H1 (cell line): ENCODE measurements around the gene NUDC. TPM values are rescaled to one million over a fixed set of nuclear protein-coding genes. Genes with fewer than 3 reads are reported as not detected.

ENCODE experiments used
- CTCF ChIA-PET: fragments of 300-600 bp; sonication (Branson Sonifier 250); formaldehyde crosslinking; loops from one replicate; lab custom pipeline; 2021; ENCODE audit not compliant: partially characterized antibody; lab: Charles Lee
- POLR2A ChIA-PET: fragments of 300-600 bp; sonication (Branson Sonifier 250); formaldehyde crosslinking; loops from one replicate; lab custom pipeline; 2021; ENCODE audit warnings: inconsistent platforms; ENCODE audit not compliant: partially characterized antibody; lab: Charles Lee
- DNase-seq, 2 experiments: peaks; one replicate each; pipeline versions ENCODE4 v3.0.0 to v3.0.0-alpha.2; 2010 to 2022; ENCODE audit warnings: low spot score in 2 of 2, low read depth in 1 of 2, mixed read lengths in 1 of 2
- FAIRE-seq: peaks from 2 replicates; lab custom pipeline; 2011; peaks lifted over from hg19 to GRCh38; lab: Jason Lieb, UNC
- H2AFZ ChIP-seq: 2 replicates; pipeline ENCODE4 v1.8.1; 2012; ENCODE audit warnings: low read length, inconsistent platforms
- H2AK5ac ChIP-seq: 2 replicates; pipeline ENCODE4 v1.6.1; 2013; ENCODE audit warnings: low read depth, low read length
- H2BK120ac ChIP-seq: replicated peaks from 2 replicates; pipeline ENCODE3; 2013; ENCODE audit warnings: low read depth, low read length, inconsistent platforms
- H2BK12ac ChIP-seq: 2 replicates; pipeline ENCODE4 v1.6.1; 2013; ENCODE audit warnings: low read depth, low read length
- H2BK15ac ChIP-seq: 2 replicates; pipeline ENCODE4 v1.6.1; 2013; ENCODE audit warnings: low read length
- H2BK20ac ChIP-seq: 2 replicates; pipeline ENCODE4 v1.6.1; 2013; ENCODE audit warnings: low read length
- H2BK5ac ChIP-seq: 2 replicates; pipeline ENCODE4 v1.6.1; 2013; ENCODE audit warnings: low read depth, low read length
- H3K14ac ChIP-seq: 2 replicates; pipeline ENCODE4 v1.6.1; 2013; ENCODE audit warnings: inconsistent platforms; ENCODE audit not compliant: insufficient read length
- H3K18ac ChIP-seq: 2 replicates; pipeline ENCODE4 v1.6.1; 2013; ENCODE audit warnings: low read length; ENCODE audit errors: extremely low read depth
- H3K23ac ChIP-seq: 2 replicates; pipeline ENCODE4 v1.6.1; 2013; ENCODE audit warnings: inconsistent platforms; ENCODE audit not compliant: insufficient read length
- H3K23me2 ChIP-seq: 2 replicates; pipeline ENCODE4 v1.6.1; 2013; ENCODE audit warnings: low read depth, low read length
- H3K27ac ChIP-seq: 2 replicates; pipeline ENCODE4 v1.6.1; 2011; ENCODE audit warnings: low read depth, low read length, inconsistent platforms
- H3K27me3 ChIP-seq, 4 experiments: replicated peaks in 1 of 4; 1 replicate in 1 of 4; 2 replicates in 3 of 4; pipeline versions ENCODE4 v1.6.1 to v1.8.1; 2011 to 2013; ENCODE audit warnings: low read length in 3 of 4, mild to moderate bottlenecking in 3 of 4, inconsistent platforms in 2 of 4, mixed read lengths in 2 of 4, moderate library complexity in 1 of 4; ENCODE audit not compliant: control insufficient read depth in 3 of 4, insufficient read depth in 3 of 4; ENCODE audit errors: extremely low read depth in 1 of 4
- H3K36me3 ChIP-seq, 4 experiments: 2 replicates each; pipeline versions ENCODE4 v1.6.1 to v1.8.1; 2011 to 2013; ENCODE audit warnings: mild to moderate bottlenecking in 4 of 4, low read length in 3 of 4, moderate library complexity in 2 of 4, control low read depth in 1 of 4, inconsistent platforms in 1 of 4; ENCODE audit not compliant: insufficient read depth in 4 of 4, control insufficient read depth in 2 of 4
- H3K4ac ChIP-seq: replicated peaks from 2 replicates; pipeline ENCODE3; 2013; ENCODE audit warnings: low read length, low read depth, mixed read lengths, inconsistent platforms; ENCODE audit not compliant: insufficient read length
- H3K4me1 ChIP-seq, 4 experiments: replicated peaks in 1 of 4; 1 replicate in 1 of 4; 2 replicates in 3 of 4; pipeline versions ENCODE4 v1.6.1 to v1.8.1; 2011 to 2013; ENCODE audit warnings: low read length in 3 of 4, inconsistent platforms in 2 of 4, mixed read lengths in 1 of 4; ENCODE audit not compliant: insufficient read depth in 4 of 4, control insufficient read depth in 3 of 4
- H3K4me2 ChIP-seq, 2 experiments: 2 replicates each; pipeline versions ENCODE4 v1.6.1 to v1.8.1; 2011 to 2013; ENCODE audit warnings: low read depth in 2 of 2, low read length in 2 of 2, control low read depth in 1 of 2, inconsistent platforms in 1 of 2, mild to moderate bottlenecking in 1 of 2; ENCODE audit not compliant: insufficient read depth in 1 of 2
- H3K4me3 ChIP-seq, 4 experiments: fragments of 200-600, 300-600 bp in 1 of 4; sonication (generic), shearing (Covaris generic), sonication (Bioruptor Twin) in 1 of 4; 2 replicates each; pipeline versions ENCODE4 v1.5.1 to v1.8.1; 2011 to 2016; ENCODE audit warnings: low read length in 4 of 4, low read depth in 3 of 4, control low read depth in 2 of 4, inconsistent platforms in 2 of 4, mild to moderate bottlenecking in 2 of 4, mixed read lengths in 1 of 4, moderate library complexity in 1 of 4; ENCODE audit not compliant: insufficient read depth in 2 of 4; ENCODE audit errors: extremely low read depth in 1 of 4
- H3K56ac ChIP-seq: replicated peaks from 2 replicates; pipeline ENCODE3; 2013; ENCODE audit warnings: low read depth, mild to moderate bottlenecking, mixed read lengths, low read length, inconsistent platforms; ENCODE audit not compliant: insufficient read length
- H3K79me1 ChIP-seq: 2 replicates; pipeline ENCODE4 v1.6.1; 2013; ENCODE audit warnings: low read depth, low read length, control low read depth
- H3K79me2 ChIP-seq, 2 experiments: 2 replicates each; pipeline versions ENCODE4 v1.6.1 to v1.8.1; 2012 to 2013; ENCODE audit warnings: low read length in 2 of 2, mild to moderate bottlenecking in 2 of 2, inconsistent platforms in 1 of 2; ENCODE audit not compliant: insufficient read depth in 2 of 2, control insufficient read depth in 1 of 2
- H3K9ac ChIP-seq, 4 experiments: replicated peaks in 1 of 4; 1 replicate in 1 of 4; 2 replicates in 3 of 4; pipeline versions ENCODE4 v1.6.1 to v1.8.1; 2011 to 2013; ENCODE audit warnings: low read depth in 3 of 4, low read length in 3 of 4, control low read depth in 2 of 4, mild to moderate bottlenecking in 2 of 4, moderate library complexity in 2 of 4, inconsistent platforms in 1 of 4; ENCODE audit errors: extremely low read depth in 1 of 4
- H3K9me3 ChIP-seq, 2 experiments: 2 replicates each; pipeline versions ENCODE4 v1.6.1 to v1.8.1; 2012 to 2013; ENCODE audit warnings: mild to moderate bottlenecking in 2 of 2, moderate library complexity in 2 of 2, control low read depth in 1 of 2, inconsistent platforms in 1 of 2, low read depth in 1 of 2, low read length in 1 of 2, mixed read lengths in 1 of 2; ENCODE audit not compliant: insufficient read depth in 2 of 2
- H4K20me1 ChIP-seq, 2 experiments: replicated peaks in 1 of 2; 2 replicates each; pipeline versions ENCODE3 to v1.8.1; 2011 to 2013; ENCODE audit warnings: inconsistent platforms in 2 of 2, low read length in 2 of 2, mild to moderate bottlenecking in 1 of 2; ENCODE audit not compliant: insufficient read depth in 2 of 2, control insufficient read depth in 1 of 2
- H4K5ac ChIP-seq: 2 replicates; pipeline ENCODE4 v1.6.1; 2013; ENCODE audit warnings: low read length, low read depth, mixed read lengths, inconsistent platforms; ENCODE audit not compliant: insufficient read length
- H4K8ac ChIP-seq: 2 replicates; pipeline ENCODE4 v1.8.0; 2013; ENCODE audit warnings: mild to moderate bottlenecking, moderate library complexity, low read length, inconsistent platforms; ENCODE audit not compliant: insufficient read depth; ENCODE audit errors: extremely low read depth
- H4K91ac ChIP-seq: replicated peaks from 2 replicates; pipeline ENCODE3; 2013; ENCODE audit warnings: low read length, mixed read lengths, inconsistent platforms; ENCODE audit not compliant: insufficient read length
- CREB1 ChIP-seq: IDR thresholded peaks from 2 replicates; pipeline ENCODE4 v1.6.1; 2012; ENCODE audit warnings: inconsistent platforms
- MAFK ChIP-seq: IDR thresholded peaks from 2 replicates; pipeline ENCODE4 v1.6.1; 2012; ENCODE audit warnings: low read depth, mild to moderate bottlenecking, improper control_type of control experiment, low read length
- WGBS, 2 experiments: shearing (Covaris generic) in 1 of 2; methylation state at CpG; one replicate each; pipeline versions ENCODE4 v1.1.6 to v1.1.7; 2013 to 2015; ENCODE audit warnings: low lambda C conversion rate in 2 of 2, mixed read lengths in 2 of 2, inconsistent platforms in 1 of 2, low coverage in 1 of 2, missing lambda C conversion rate in 1 of 2; ENCODE audit not compliant: insufficient replicate concordance in 2 of 2, insufficient coverage in 1 of 2, insufficient read length in 1 of 2; ENCODE audit errors: extremely low coverage in 1 of 2, missing lambda C conversion rate in 1 of 2; 5-methylcytosine and 5-hydroxymethylcytosine counted together
- polyA plus RNA-seq, 7 experiments: library from polyadenylated mRNA; depleted of rRNA in 3 of 7; stranded (reverse) in 5 of 7; unstranded in 2 of 7; fragments of >200 nt in 5 of 7; fragments of 200-250 nt in 2 of 7; gene quantifications; 1 replicate in 5 of 7; 2 replicates in 1 of 7; 4 replicates in 1 of 7; pipeline versions ENCODE4 v1.2.1 to v1.2.3, GENCODE V29; 2011 to 2013; ENCODE audit warnings: missing spikeins in 2 of 7, mixed read lengths in 2 of 7
- total RNA-seq: library from RNA; stranded (reverse); fragmentation: NEBNext Ultra II Directional; extraction: Animal tissue kit (Norgen Biotek cat#: 25700); gene quantifications from 2 replicates; pipeline ENCODE4 v1.2.1, GENCODE V29; 2021

NUDC gene
- total and polyA plus RNA-seq, 2 of the 8 experiments (the other 6 are each of a cell fraction or from before 2014, with no cell fraction given) = 43.2 to 131 TPM

- no peak overlapping the region for H3K4ac ChIP-seq
- H2AFZ ChIP-seq = no peak overlapping the region
- no peak overlapping the region for H2BK20ac ChIP-seq
- WGBS, 2 experiments = 91% methylated on average over 22 of the region's 24 CpGs; no CpG with 5 or more reads in 1 of the 2 experiments
- no peak overlapping the region for H2BK12ac ChIP-seq
- no peak overlapping the region for H4K91ac ChIP-seq
- no peaks in the 10 kb centered on the region for H3K79me1 ChIP-seq
- H3K79me2 ChIP-seq = no peaks in the 10 kb centered on the region
- no peak overlapping the region for H3K18ac ChIP-seq
- H4K5ac ChIP-seq = no peak overlapping the region
- H3K27ac ChIP-seq = no peak overlapping the region
- H4K8ac ChIP-seq = no peak overlapping the region
- H3K9ac ChIP-seq = no peak overlapping the region
- no peaks in the 10 kb centered on the region for H3K23me2 ChIP-seq
- ChIA-PET CTCF (interaction anchor here (0.8 to 1.6 kb wide), 2 partner anchors 9 to 15 kb away, joined by 3 to 8 read pairs; no protein-coding TSS in a partner anchor), POLR2A (interaction anchor here (0.6 to 5.3 kb wide), 6 partner anchors 11 to 53 kb away, joined by 3 to 26 read pairs (median 5); no protein-coding TSS in a partner anchor)
- H2BK5ac ChIP-seq = no peak overlapping the region
- no peak overlapping the region for H3K4me3 ChIP-seq
- no peak overlapping the region for H2BK15ac ChIP-seq
- peaks cover 0 to 14% (median 0%) of the 10 kb centered on the region in 4 experiments; a peak in 4 of 8 replicates for H3K36me3 ChIP-seq
- no peaks in the 10 kb centered on the region for H3K9me3 ChIP-seq
- H2BK120ac ChIP-seq = no peak overlapping the region
- H3K4me2 ChIP-seq = no peak overlapping the region
- H3K56ac ChIP-seq = no peak overlapping the region
- no peaks in the 10 kb centered on the region for H3K4me1 ChIP-seq
- H3K27me3 ChIP-seq = no peaks in the 10 kb centered on the region
- H3K14ac ChIP-seq = no peak overlapping the region
- no peak overlapping the region for H2AK5ac ChIP-seq
- no peak for DNase-seq
- no peak overlapping the region for H3K23ac ChIP-seq
- FAIRE-seq = no peak
- peaks cover 2 to 4% of the 10 kb centered on the region in 2 experiments for H4K20me1 ChIP-seq
- TF ChIP-seq MAFK (no peak), CREB1 (no peak)
Observed at GRCh38 chr1:26951821-26952497, 30.4 kb downstream of the NUDC start.
